GM12864 (cell line): ENCODE results near the gene AFF3.

Source experiments
- DNase-seq: peaks from one replicate; pipeline ENCODE4 v3.0.0-alpha.2; 2011; ENCODE audit warnings: low read depth
- H3K4me3 ChIP-seq: 2 replicates; pipeline ENCODE4 v1.5.1; 2011; ENCODE audit warnings: mild to moderate bottlenecking, low read depth, low read length, control low read depth
- CTCF ChIP-seq: IDR thresholded peaks from 2 replicates; pipeline ENCODE4 v1.5.1; 2011; ENCODE audit warnings: low read depth, mild to moderate bottlenecking, moderate library complexity, low read length, control low read depth, inconsistent platforms; ENCODE audit errors: missing control alignments

Gene AFF3

GRCh38 chr2:99802734-99803133, 339.7 kb downstream of the AFF3 start:
- no peak for TF ChIP-seq CTCF
- no peak overlapping the region for H3K4me3 ChIP-seq
- DNase-seq = no peak

GRCh38 chr2:99801327-99801901, 341.0 kb downstream of the AFF3 start:
- no peak overlapping the region for H3K4me3 ChIP-seq
- DNase-seq = no peak
- no peak for TF ChIP-seq CTCF

- TF ChIP-seq CTCF = no peak
- DNase-seq = no peak
- H3K4me3 ChIP-seq = no peak overlapping the region
These were observed 344.9 kb downstream of the AFF3 start for GRCh38 chr2:99797475-99797874.

- no peak overlapping the region for H3K4me3 ChIP-seq
- no peak for DNase-seq
- TF ChIP-seq CTCF = no peak
These were observed 348.0 kb downstream of the AFF3 start for GRCh38 chr2:99794414-99794813.

GRCh38 chr2:99793022-99793421, 349.4 kb downstream of the AFF3 start:
- no peak overlapping the region for H3K4me3 ChIP-seq
- no peak for TF ChIP-seq CTCF
- DNase-seq = no peak

- no peak overlapping the region for H3K4me3 ChIP-seq
- no peak for TF ChIP-seq CTCF
- no peak for DNase-seq
These were observed 352.5 kb downstream of the AFF3 start for GRCh38 chr2:99789849-99790248.

- H3K4me3 ChIP-seq = no peak overlapping the region
- no peak for TF ChIP-seq CTCF
- no peak for DNase-seq
These were observed 354.5 kb downstream of the AFF3 start for GRCh38 chr2:99787769-99788382.
